IMR-90 (cell line): ENCODE measurements around the gene JPT2. TPM values are rescaled to one million over a fixed set of nuclear protein-coding genes. Genes with fewer than 3 reads are reported as not detected.

Experiments used
- ATAC-seq: fragments of 200-7000 bp; cut with Tn5 transposase; 2 replicates; pipeline ENCODE4 v1.9.1; 2020; ENCODE audit warnings: low read depth, mild to moderate bottlenecking, moderate library complexity
- BruUV-seq: library from RNA; stranded (reverse); fragments of 400-500 nt; replicated peaks from 2 replicates; lab custom pipeline; 2021; lab: Mats Ljungman, UMichigan
- CTCF ChIA-PET: fragments of 300-600 bp; formaldehyde crosslinking; extraction: SDS; loops from one replicate; lab custom pipeline; 2021; ENCODE audit warnings: antibody characterized with exemption; lab: Yijun Ruan, JAX
- POLR2A ChIA-PET: fragments of 300-600 bp; sonication (Branson Sonifier 250); formaldehyde crosslinking; loops from one replicate; lab custom pipeline; 2022; ENCODE audit warnings: antibody characterized with exemption; ENCODE audit not compliant: unreplicated experiment; lab: Charles Lee
- DNase-seq: peaks from one replicate; pipeline ENCODE4 v3.0.0; 2013
- H2AFZ ChIP-seq: replicated peaks from 2 replicates; pipeline ENCODE3; 2013; ENCODE audit warnings: low read length, mild to moderate bottlenecking; ENCODE audit not compliant: poor library complexity
- H2AK5ac ChIP-seq: 2 replicates; pipeline ENCODE4 v1.6.1; 2013; ENCODE audit warnings: low read depth, low read length, inconsistent platforms
- H2AK9ac ChIP-seq: replicated peaks from 2 replicates; pipeline ENCODE3; 2013; ENCODE audit warnings: mild to moderate bottlenecking, low read depth, low read length, moderate library complexity; ENCODE audit not compliant: poor library complexity
- H2BK120ac ChIP-seq: 2 replicates; pipeline ENCODE4 v1.6.1; 2013; ENCODE audit warnings: low read depth, low read length, inconsistent platforms
- H2BK15ac ChIP-seq: 3 replicates; pipeline ENCODE4 v1.6.1; 2013; ENCODE audit warnings: low read depth, low read length, inconsistent platforms
- H2BK20ac ChIP-seq: 2 replicates; pipeline ENCODE4 v1.6.1; 2013; ENCODE audit warnings: low read depth, mild to moderate bottlenecking, inconsistent platforms, low read length, moderate library complexity
- H2BK5ac ChIP-seq: 2 replicates; pipeline ENCODE4 v1.6.1; 2013; ENCODE audit warnings: mild to moderate bottlenecking, low read depth, low read length, inconsistent platforms; ENCODE audit not compliant: poor library complexity, severe bottlenecking
- H3K14ac ChIP-seq: replicated peaks from 2 replicates; pipeline ENCODE4 v1.6.1; 2013; ENCODE audit warnings: low read depth, low read length, inconsistent platforms
- H3K18ac ChIP-seq: 2 replicates; pipeline ENCODE4 v1.6.1; 2013; ENCODE audit warnings: low read depth, low read length, control low read depth
- H3K23ac ChIP-seq: 2 replicates; pipeline ENCODE4 v1.6.1; 2013; ENCODE audit warnings: low read depth, low read length, inconsistent platforms
- H3K27ac ChIP-seq: 2 replicates; pipeline ENCODE4 v1.5.1; 2013; ENCODE audit warnings: mild to moderate bottlenecking, control low read depth, low read length; ENCODE audit not compliant: insufficient read depth
- H3K27me3 ChIP-seq: 2 replicates; pipeline ENCODE4 v1.6.1; 2013; ENCODE audit warnings: low read length; ENCODE audit not compliant: control insufficient read depth, insufficient read depth
- H3K36me3 ChIP-seq: 2 replicates; pipeline ENCODE4 v1.6.1; 2013; ENCODE audit warnings: low read length, mixed read lengths; ENCODE audit not compliant: control insufficient read depth, insufficient read depth
- H3K4ac ChIP-seq: 2 replicates; pipeline ENCODE4 v1.6.1; 2013; ENCODE audit warnings: low read depth, low read length, inconsistent platforms
- H3K4me1 ChIP-seq: 2 replicates; pipeline ENCODE4 v1.6.1; 2013; ENCODE audit warnings: low read length, mixed read lengths; ENCODE audit not compliant: control insufficient read depth, insufficient read depth
- H3K4me2 ChIP-seq: 2 replicates; pipeline ENCODE4 v1.6.1; 2013; ENCODE audit warnings: low read depth, mild to moderate bottlenecking, control low read depth, low read length, moderate library complexity
- H3K4me3 ChIP-seq: 2 replicates; pipeline ENCODE4 v1.5.1; 2013; ENCODE audit warnings: low read depth, mild to moderate bottlenecking, control low read depth, low read length, moderate library complexity; ENCODE audit not compliant: insufficient read depth
- H3K56ac ChIP-seq: 2 replicates; pipeline ENCODE4 v1.6.1; 2013; ENCODE audit warnings: low read length, inconsistent platforms; ENCODE audit not compliant: insufficient read depth; ENCODE audit errors: extremely low read depth
- H3K79me1 ChIP-seq, 2 experiments: 2 replicates each; pipeline ENCODE4 v1.6.1; 2013; ENCODE audit warnings: low read length in 2 of 2, inconsistent platforms in 1 of 2, low read depth in 1 of 2
- H3K9ac ChIP-seq: 2 replicates; pipeline ENCODE4 v1.6.1; 2013; ENCODE audit warnings: low read depth, low read length, control low read depth
- H3K9me1 ChIP-seq: 2 replicates; pipeline ENCODE4 v1.6.1; 2013; ENCODE audit warnings: low read length, inconsistent platforms; ENCODE audit not compliant: insufficient read depth
- H3K9me3 ChIP-seq: 2 replicates; pipeline ENCODE4 v1.6.1; 2013; ENCODE audit warnings: low read length; ENCODE audit not compliant: control insufficient read depth, insufficient read depth
- H4K20me1 ChIP-seq: 2 replicates; pipeline ENCODE4 v1.6.1; 2013; ENCODE audit warnings: low read length, inconsistent platforms; ENCODE audit not compliant: insufficient read depth
- H4K5ac ChIP-seq: 2 replicates; pipeline ENCODE4 v1.6.1; 2013; ENCODE audit warnings: mild to moderate bottlenecking, low read depth, low read length, control low read depth
- H4K8ac ChIP-seq, 2 experiments: 2 replicates each; pipeline ENCODE4 v1.6.1; 2013; ENCODE audit warnings: low read depth in 2 of 2, low read length in 2 of 2, control low read depth in 1 of 2, inconsistent platforms in 1 of 2
- H4K91ac ChIP-seq: 2 replicates; pipeline ENCODE4 v1.6.1; 2013; ENCODE audit warnings: low read depth, low read length, inconsistent platforms; ENCODE audit not compliant: insufficient read depth
- CEBPB ChIP-seq: IDR thresholded peaks from 2 replicates; pipeline ENCODE4 v1.6.1; 2012; ENCODE audit warnings: low read depth, low read length, improper control_type of control experiment
- MAZ ChIP-seq: IDR thresholded peaks from 2 replicates; pipeline ENCODE4 v1.6.1; 2012; ENCODE audit warnings: low read depth, mild to moderate bottlenecking, low read length, improper control_type of control experiment, moderate library complexity, borderline replicate concordance
- NFE2L2 ChIP-seq: fragments of 150-350 bp; IDR thresholded peaks from 2 replicates; pipeline ENCODE4 v1.6.1; 2016; ENCODE audit warnings: low read depth, mild to moderate bottlenecking, low read length
- POLR2A ChIP-seq: IDR thresholded peaks from 2 replicates; pipeline ENCODE4 v1.6.1; 2012; ENCODE audit warnings: mild to moderate bottlenecking, low read depth, low read length
- WGBS, 2 experiments: methylation state at CpG; one replicate each; pipeline versions ENCODE4 v1.1.5 to v1.1.7; 2013; ENCODE audit warnings: missing lambda C conversion rate in 2 of 2; ENCODE audit not compliant: insufficient read length in 1 of 2; ENCODE audit errors: extremely low coverage in 2 of 2; 5-methylcytosine and 5-hydroxymethylcytosine counted together
- dilution Hi-C: fragments of 300-500 bp; cut with HindIII; formaldehyde crosslinking; loops from one replicate; pipeline ENCODE4 v1.14.3; 2018; ENCODE audit warnings: low sequenced_read_pairs; ENCODE audit not compliant: unreplicated experiment
- in situ Hi-C: fragments of 300-500 bp; cut with MboI; formaldehyde crosslinking; loops from 3 replicates; pipeline ENCODE4 v1.14.3; 2019; ENCODE audit warnings: low sequenced_read_pairs, inconsistent platforms, mixed read lengths
- intact Hi-C: fragments of 100-400 bp; cut with micrococcal nuclease; formaldehyde crosslinking; loops from 2 replicates; pipeline ENCODE4 v1.10.0; 2022
- polyA plus RNA-seq, 3 experiments: library from polyadenylated mRNA; depleted of rRNA; stranded (reverse); fragments of >200 nt; gene quantifications; 2 replicates each; pipeline ENCODE4 v1.2.3, GENCODE V29; 2012; ENCODE audit warnings: low replicate concordance in 1 of 3
- total RNA-seq: library from RNA; depleted of rRNA; stranded (reverse); fragments of >200 nt; gene quantifications from 2 replicates; pipeline ENCODE4 v1.2.3, GENCODE V29; 2012

The JPT2 gene
- total and polyA plus RNA-seq, 2 of the 4 experiments (the other 2 are of a cell fraction), result 40.0 to 41.5 TPM

DNA sequence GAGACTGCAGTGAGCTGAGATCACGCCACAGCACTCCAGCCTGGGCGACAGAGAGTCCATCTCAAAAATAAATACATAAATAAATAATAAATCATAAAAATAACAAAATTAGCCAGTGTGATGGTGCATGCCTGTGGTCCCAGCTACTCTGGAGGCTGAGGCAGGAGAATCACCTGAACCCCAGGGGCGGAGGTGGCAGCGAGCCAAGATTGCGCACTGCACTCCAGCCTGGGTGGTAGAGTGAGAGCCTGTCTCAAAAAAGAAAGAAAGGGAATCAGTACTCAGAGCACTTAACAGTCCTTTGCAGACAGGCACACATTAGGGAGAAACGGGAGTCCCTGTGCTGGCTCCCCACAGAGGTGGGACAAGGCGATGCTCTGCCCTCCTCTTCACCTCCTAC lies 53.0 kb downstream of the JPT2 start:
- no CpG with 5 or more reads among the region's 7 CpGs for WGBS, 2 experiments
- no peak overlapping the region for H3K14ac ChIP-seq
- TF ChIP-seq CEBPB, result no peak
- no peak for TF ChIP-seq POLR2A
- TF ChIP-seq MAZ, result no peak
- TF ChIP-seq NFE2L2, result no peak
- H2AFZ ChIP-seq, result no peak overlapping the region
- ChIA-PET POLR2A (no interaction called here), CTCF (no interaction called here)
- no peak overlapping the region for H2BK5ac ChIP-seq
- H2BK20ac ChIP-seq, result no peak overlapping the region
- in situ Hi-C loops, result no loop called here
- H3K4me1 ChIP-seq, result no peaks in the 10 kb centered on the region
- H4K8ac ChIP-seq, result no peak overlapping the region
- BruUV-seq, result no TSS peak
- no peak overlapping the region for H2AK9ac ChIP-seq
- no peak overlapping the region for H3K18ac ChIP-seq
- DNase-seq, result no peak
- H3K56ac ChIP-seq, result no peak overlapping the region
- no peak overlapping the region for H3K23ac ChIP-seq
- peaks cover 74% of the 10 kb centered on the region for H3K36me3 ChIP-seq
- H3K27ac ChIP-seq, result no peak overlapping the region
- intact Hi-C loops, result no loop called here
- H4K20me1 ChIP-seq, result peaks cover 32% of the 10 kb centered on the region
- no peak for ATAC-seq
- H2AK5ac ChIP-seq, result no peak overlapping the region
- H3K4me3 ChIP-seq, result no peak overlapping the region
- no peak overlapping the region for H3K4ac ChIP-seq
- H3K79me1 ChIP-seq, result peaks cover 18 to 56% of the 10 kb centered on the region in 2 experiments; a peak in 3 of 4 replicates
- no peak overlapping the region for H2BK15ac ChIP-seq
- no peaks in the 10 kb centered on the region for H3K9me3 ChIP-seq
- dilution Hi-C loops, result no loop called here
- H3K9me1 ChIP-seq, result peaks cover 6% of the 10 kb centered on the region
- H2BK120ac ChIP-seq, result no peak overlapping the region
- H4K91ac ChIP-seq, result no peak overlapping the region
- H3K4me2 ChIP-seq, result no peak overlapping the region
- H3K9ac ChIP-seq, result no peak overlapping the region
- no peaks in the 10 kb centered on the region for H3K27me3 ChIP-seq
- H4K5ac ChIP-seq, result no peak overlapping the region
